ENCODE measurements around the gene DDI2.
A peak's percentile ranks its signal among the peaks of the same experiment; 100 is the strongest.

Gene DDI2

GRCh38 chr1:15626269-15626950 is 9.2 kb downstream of the DDI2 start (continued):
- no peak for TF ChIP-seq REPIN1 (tag by site-specific recombination; IDR thresholded peaks at IDR 0.05; ENCODE audit: low read depth)

- POLR2A ChIA-PET: interaction anchor here (0.6 kb wide), 1 partner anchor 75 kb away, joined by 5 read pairs; no protein-coding TSS in a partner anchor
- CTCF ChIA-PET: no interaction called here
- Histone ChIP-seq H3K4me1 (ENCODE audit: control insufficient read depth, insufficient read depth, low read length) (peaks cover 12% of the 10 kb centered on the region), H3K4me3 (ENCODE audit: low read depth, low read length) (no peak overlapping the region), H3K27ac (ENCODE audit: extremely low read depth, low read depth, low read length) (no peak overlapping the region), H3K9me3 (ENCODE audit: control insufficient read depth, insufficient read depth, low read depth, low read length) (no peaks in the 10 kb centered on the region), H3K36me3 (ENCODE audit: control insufficient read depth in 2 of 2, insufficient read depth in 1 of 2, low read length in 2 of 2) (peaks cover 17 to 57% of the 10 kb centered on the region in 2 experiments)
- TF ChIP-seq SCRT2 (tag by site-specific recombination; IDR thresholded peaks at IDR 0.05) (no peak), ZNF292 (tag by site-specific recombination; IDR thresholded peaks at IDR 0.05; ENCODE audit: borderline replicate concordance, low read depth) (no peak), ZNF670 (tag by site-specific recombination; IDR thresholded peaks at IDR 0.05; ENCODE audit: low read depth) (no peak), ZBTB11 (tag by site-specific recombination; conservative IDR thresholded peaks at IDR 0.05; ENCODE audit: low read depth) (no peak), ZBTB21 (tag by site-specific recombination; IDR thresholded peaks at IDR 0.05) (no peak), ZBTB1 (tag by site-specific recombination; IDR thresholded peaks at IDR 0.05) (no peak; the same call in 1 of the 2 replicates), KLF7 (tag by site-specific recombination; IDR thresholded peaks at IDR 0.05; ENCODE audit: borderline replicate concordance) (no peak), ZNF157 (tag by site-specific recombination; IDR thresholded peaks at IDR 0.05) (no peak), PRDM10 (tag by site-specific recombination; IDR thresholded peaks at IDR 0.05) (no peak), ZNF112 (tag by site-specific recombination; IDR thresholded peaks at IDR 0.05) (no peak), ZNF175 (tag by site-specific recombination; IDR thresholded peaks at IDR 0.05) (no peak), ZNF155 (tag by site-specific recombination; IDR thresholded peaks at IDR 0.05) (no peak), OVOL3 (tag by site-specific recombination; IDR thresholded peaks at IDR 0.05) (peak; percentile 75; the same call in 1 of the 2 replicates), ZNF645 (tag by site-specific recombination; IDR thresholded peaks at IDR 0.05) (no peak), ZNF394 (tag by site-specific recombination; IDR thresholded peaks at IDR 0.05; ENCODE audit: borderline replicate concordance) (no peak), ZNF248 (tag by site-specific recombination; IDR thresholded peaks at IDR 0.05) (no peak), AEBP2 (tag by site-specific recombination; IDR thresholded peaks at IDR 0.05; ENCODE audit: borderline replicate concordance) (no peak), TSHZ1 (tag by site-specific recombination; IDR thresholded peaks at IDR 0.05; ENCODE audit: borderline replicate concordance) (peak; percentile 81), ZNF76 (tag by site-specific recombination; IDR thresholded peaks at IDR 0.05; ENCODE audit: borderline replicate concordance, low read depth) (no peak)
These were observed 10.2 kb downstream of the DDI2 start for GRCh38 chr1:15627343-15627988.
